ENCODE results near the gene ARHGEF2.
"Not testable (repeated sequence)": the region's sequence is repeated elsewhere in the genome, so short reads cannot be mapped to it uniquely, and the experiment has no call there.

Gene ARHGEF2

GRCh38 chr1:155942578-155943141 is 35.7 kb downstream of the ARHGEF2 start:
- DNase-seq (ENCODE audit: low read depth): no peak

GRCh38 chr1:155941845-155942531 is 36.4 kb downstream of the ARHGEF2 start:
- DNase-seq (ENCODE audit: low read depth): no peak

- no peak for DNase-seq (ENCODE audit: low read depth)
Measured at GRCh38 chr1:155940993-155941844, 37.1 kb downstream of the ARHGEF2 start, which contains the start of gene RXFP4. Gene RXFP4 (plus strand): TSS chr1:155941638. CDS start chr1:155941710, 72 bp downstream.

GRCh38 chr1:155940482-155940992 is 37.8 kb downstream of the ARHGEF2 start:
- no peak for DNase-seq (ENCODE audit: low read depth)

GRCh38 chr1:155938220-155938627 is 40.1 kb downstream of the ARHGEF2 start:
- DNase-seq (ENCODE audit: low read depth): no peak

- no peak for DNase-seq (ENCODE audit: low read depth)
Measured at GRCh38 chr1:155934936-155935590, 43.3 kb downstream of the ARHGEF2 start.

- DNase-seq (ENCODE audit: low read depth): peak; percentile 95
Measured at GRCh38 chr1:155934097-155934935, 44.0 kb downstream of the ARHGEF2 start, which contains the start of gene KHDC4. Gene KHDC4 (minus strand): TSS chr1:155934413. CDS start chr1:155934373, 40 bp downstream.

GRCh38 chr1:155933591-155934096 is 44.7 kb downstream of the ARHGEF2 start:
- no peak for DNase-seq (ENCODE audit: low read depth)

GRCh38 chr1:155932487-155932886 is 45.9 kb downstream of the ARHGEF2 start:
- DNase-seq (ENCODE audit: low read depth): no peak

GRCh38 chr1:155932081-155932480 is 46.3 kb downstream of the ARHGEF2 start:
- DNase-seq (ENCODE audit: low read depth): no peak

GRCh38 chr1:155931332-155932038 is 46.9 kb downstream of the ARHGEF2 start:
- no peak for DNase-seq (ENCODE audit: low read depth)

- DNase-seq (ENCODE audit: low read depth): not testable (repeated sequence)
Measured at GRCh38 chr1:155930725-155931124, 47.6 kb downstream of the ARHGEF2 start.

- no peak for DNase-seq (ENCODE audit: low read depth)
Measured at GRCh38 chr1:155929057-155929456, 49.3 kb downstream of the ARHGEF2 start.

- no peak for DNase-seq (ENCODE audit: low read depth)
Measured at GRCh38 chr1:155925506-155925905, 52.8 kb downstream of the ARHGEF2 start.

GRCh38 chr1:155920717-155921116 is 57.6 kb downstream of the ARHGEF2 start:
- no peak for DNase-seq (ENCODE audit: low read depth)

- DNase-seq (ENCODE audit: low read depth): no peak
Measured at GRCh38 chr1:155919801-155920200, 58.5 kb downstream of the ARHGEF2 start.

GRCh38 chr1:155918660-155919059 is 59.7 kb downstream of the ARHGEF2 start:
- no peak for DNase-seq (ENCODE audit: low read depth)

GRCh38 chr1:155913969-155914757 is 64.2 kb downstream of the ARHGEF2 start:
- DNase-seq (ENCODE audit: low read depth): no peak

- no peak for DNase-seq (ENCODE audit: low read depth)
Measured at GRCh38 chr1:155912056-155912536, 66.3 kb downstream of the ARHGEF2 start.

All from non-pigmented ciliary epithelial cell (primary cell).